ENCODE results near the gene SEC23B. TPM values are rescaled to one million over a fixed set of nuclear protein-coding genes. Genes with fewer than 3 reads are reported as not detected.

Gene SEC23B
- total and polyA plus RNA-seq, 2 of the 8 experiments (the other 6 are each of a cell fraction or from before 2014, with no cell fraction given), result 53.3 to 62.8 TPM

DNA sequence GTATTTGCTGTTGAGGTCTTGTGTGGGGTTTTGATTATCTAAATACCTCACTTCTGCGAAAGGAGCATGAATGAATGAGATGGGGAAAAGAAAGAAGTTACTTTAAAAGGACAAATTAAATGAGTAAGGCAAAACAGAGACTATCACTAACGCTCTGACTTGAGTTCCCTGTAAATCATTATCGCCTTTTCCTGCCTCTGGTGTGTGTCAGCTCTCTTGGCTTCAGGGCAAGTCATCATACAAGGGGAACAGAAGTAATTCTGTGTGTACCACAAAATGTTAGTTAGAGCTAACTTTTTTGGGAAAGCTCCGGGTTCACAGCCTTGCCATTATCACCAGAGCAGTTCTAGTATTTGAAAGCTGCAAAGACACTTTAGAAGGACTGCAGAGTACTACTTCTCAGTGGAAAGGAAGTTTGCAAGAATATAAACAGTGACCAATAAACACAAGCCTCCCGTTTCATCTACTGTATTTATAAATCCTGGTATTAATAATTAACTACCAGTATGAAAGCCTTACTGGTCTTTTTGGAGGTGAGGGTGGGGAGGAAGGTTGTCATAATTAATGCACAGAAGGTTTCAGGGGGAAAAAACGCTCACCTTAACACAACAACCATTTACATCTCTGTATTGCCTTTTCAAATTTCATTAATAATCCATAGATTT, 42.1 kb upstream of the SEC23B start:
- H3K79me1 ChIP-seq (ENCODE audit: low read depth, low read length), result no peaks in the 10 kb centered on the region
- H3K9ac ChIP-seq (replicated peaks in 1 of 4; ENCODE audit: extremely low read depth in 1 of 4, low read depth in 3 of 4, low read length in 3 of 4), result no peak overlapping the region
- H3K79me2 ChIP-seq (ENCODE audit: control insufficient read depth in 1 of 2, insufficient read depth in 2 of 2, low read length in 2 of 2), result peaks cover 3 to 28% of the 10 kb centered on the region in 2 experiments; a peak in 3 of 4 replicates
- no peak overlapping the region for H2BK5ac ChIP-seq (ENCODE audit: low read depth, low read length)
- no peak overlapping the region for H3K14ac ChIP-seq (ENCODE audit: insufficient read length)
- no peak overlapping the region for H2AK5ac ChIP-seq (ENCODE audit: low read depth, low read length)
- peak overlapping the region; percentile 77 to 93; a peak in 3 of 4 replicates for H3K4me2 ChIP-seq (ENCODE audit: insufficient read depth in 1 of 2, low read depth in 2 of 2, low read length in 2 of 2)
- CTCF ChIA-PET (ENCODE audit: partially characterized antibody), result no interaction called here
- no peak overlapping the region for H4K91ac ChIP-seq (replicated peaks; ENCODE audit: insufficient read length, low read length)
- no peak for FAIRE-seq
- no peak overlapping the region for H3K27ac ChIP-seq (ENCODE audit: low read depth, low read length)
- 0 out of 2 replicates have a peak, but pooled peaks cover 4% of the 10 kb centered on the region for H3K23me2 ChIP-seq (ENCODE audit: low read depth, low read length)
- no peaks in the 10 kb centered on the region for H3K27me3 ChIP-seq (replicated peaks in 1 of 4; ENCODE audit: control insufficient read depth in 3 of 4, extremely low read depth in 1 of 4, insufficient read depth in 3 of 4, low read length in 3 of 4)
- H2BK15ac ChIP-seq (ENCODE audit: low read length), result no peak overlapping the region
- H2BK20ac ChIP-seq (ENCODE audit: low read length), result no peak overlapping the region
- no peaks in the 10 kb centered on the region; a peak in 2 of 7 replicates for H3K4me1 ChIP-seq (replicated peaks in 1 of 4; ENCODE audit: control insufficient read depth in 3 of 4, insufficient read depth in 4 of 4, low read length in 3 of 4)
- H2BK12ac ChIP-seq (ENCODE audit: low read depth, low read length), result no peak overlapping the region
- H3K36me3 ChIP-seq (ENCODE audit: control insufficient read depth in 2 of 4, insufficient read depth in 4 of 4, low read length in 3 of 4), result peaks cover 0 to 3% (median 2%) of the 10 kb centered on the region in 4 experiments; a peak in 2 of 8 replicates
- WGBS, 2 experiments (ENCODE audit: extremely low coverage in 1 of 2, insufficient coverage in 1 of 2, insufficient read length in 1 of 2, insufficient replicate concordance in 2 of 2, low coverage in 1 of 2, low lambda C conversion rate in 2 of 2, missing lambda C conversion rate in 1 of 2), result 81% methylated on average over 6 of the region's 6 CpGs; no CpG with 5 or more reads in 1 of the 2 experiments
- POLR2A ChIA-PET (ENCODE audit: partially characterized antibody), result interaction anchor here (0.8 to 1.1 kb wide), 2 partner anchors 79 to 177 kb away, joined by 3 read pairs; partner anchors contain the start of gene ZNF133
- H2BK120ac ChIP-seq (replicated peaks; ENCODE audit: low read depth, low read length), result no peak overlapping the region
- H4K8ac ChIP-seq (ENCODE audit: extremely low read depth, insufficient read depth, low read length), result no peak overlapping the region
- no peak overlapping the region for H2AFZ ChIP-seq (ENCODE audit: low read length)
- no peak overlapping the region for H3K56ac ChIP-seq (replicated peaks; ENCODE audit: insufficient read length, low read depth, low read length)
- no peak overlapping the region for H3K23ac ChIP-seq (ENCODE audit: insufficient read length)
- H4K5ac ChIP-seq (ENCODE audit: insufficient read length, low read depth, low read length), result no peak overlapping the region
- peak overlapping the region in 3 of 4 experiments; percentile 85 to 97 (median 97); a peak in 6 of 8 replicates for H3K4me3 ChIP-seq (ENCODE audit: extremely low read depth in 1 of 4, insufficient read depth in 2 of 4, low read depth in 3 of 4, low read length in 4 of 4)
- no peak overlapping the region for H3K18ac ChIP-seq (ENCODE audit: extremely low read depth, low read length)
- H4K20me1 ChIP-seq (replicated peaks in 1 of 2; ENCODE audit: control insufficient read depth in 1 of 2, insufficient read depth in 2 of 2, low read length in 2 of 2), result no peaks in the 10 kb centered on the region
- DNase-seq (ENCODE audit: low read depth in 1 of 2, low spot score in 2 of 2), result no peak
- no peak overlapping the region for H3K4ac ChIP-seq (replicated peaks; ENCODE audit: insufficient read length, low read depth, low read length)
- no peaks in the 10 kb centered on the region for H3K9me3 ChIP-seq (ENCODE audit: insufficient read depth in 2 of 2, low read depth in 1 of 2, low read length in 1 of 2)
- TF ChIP-seq CBX8 (IDR thresholded peaks at IDR 0.05; ENCODE audit: borderline replicate concordance, low read depth, low read length) (no peak), SIN3A (conservative IDR thresholded peaks at IDR 0.05 in 1 of 2, IDR thresholded peaks at IDR 0.05 in 1 of 2; ENCODE audit: low read depth in 1 of 2, low read length in 2 of 2) (no peak), BACH1 (IDR thresholded peaks at IDR 0.05; ENCODE audit: low read length) (no peak), BRCA1 (IDR thresholded peaks at IDR 0.05; ENCODE audit: low read depth, low read length) (no peak), RXRA (IDR thresholded peaks at IDR 0.05; ENCODE audit: insufficient read depth, low read depth, low read length) (no peak), SP4 (IDR thresholded peaks at IDR 0.05; ENCODE audit: low read length) (no peak), JUND (IDR thresholded peaks at IDR 0.05; ENCODE audit: low read length) (no peak)
- TF ChIP-seq, protein P1, sequence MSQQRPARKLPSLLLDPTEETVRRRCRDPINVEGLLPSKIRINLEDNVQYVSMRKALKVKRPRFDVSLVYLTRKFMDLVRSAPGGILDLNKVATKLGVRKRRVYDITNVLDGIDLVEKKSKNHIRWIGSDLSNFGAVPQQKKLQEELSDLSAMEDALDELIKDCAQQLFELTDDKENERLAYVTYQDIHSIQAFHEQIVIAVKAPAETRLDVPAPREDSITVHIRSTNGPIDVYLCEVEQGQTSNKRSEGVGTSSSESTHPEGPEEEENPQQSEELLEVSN (IDR thresholded peaks at IDR 0.05), result no peak
- TF ChIP-seq, protein P2, sequence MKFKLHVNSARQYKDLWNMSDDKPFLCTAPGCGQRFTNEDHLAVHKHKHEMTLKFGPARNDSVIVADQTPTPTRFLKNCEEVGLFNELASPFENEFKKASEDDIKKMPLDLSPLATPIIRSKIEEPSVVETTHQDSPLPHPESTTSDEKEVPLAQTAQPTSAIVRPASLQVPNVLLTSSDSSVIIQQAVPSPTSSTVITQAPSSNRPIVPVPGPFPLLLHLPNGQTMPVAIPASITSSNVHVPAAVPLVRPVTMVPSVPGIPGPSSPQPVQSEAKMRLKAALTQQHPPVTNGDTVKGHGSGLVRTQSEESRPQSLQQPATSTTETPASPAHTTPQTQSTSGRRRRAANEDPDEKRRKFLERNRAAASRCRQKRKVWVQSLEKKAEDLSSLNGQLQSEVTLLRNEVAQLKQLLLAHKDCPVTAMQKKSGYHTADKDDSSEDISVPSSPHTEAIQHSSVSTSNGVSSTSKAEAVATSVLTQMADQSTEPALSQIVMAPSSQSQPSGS (IDR thresholded peaks at IDR 0.05; ENCODE audit: low read length), result no peak

Data from H1 (cell line).